HEK293 (cell line): ENCODE data around the gene CHD2.

Experiments used
- EGR2 ChIP-seq: fragments of 450-650 bp; formaldehyde crosslinking; IDR thresholded peaks from 2 replicates; pipeline ENCODE4 v1.5.1; 2016; ENCODE audit warnings: low read depth, missing biosample characterization, missing genetic modification characterization
- GLI2 ChIP-seq: fragments of 450-650 bp; formaldehyde crosslinking; IDR thresholded peaks from 2 replicates; pipeline ENCODE4; 2017; ENCODE audit warnings: missing biosample characterization, missing genetic modification characterization, low read depth, borderline replicate concordance
- GLIS1 ChIP-seq: fragments of 450-650 bp; formaldehyde crosslinking; IDR thresholded peaks from 2 replicates; pipeline ENCODE4 v1.5.1; 2016; ENCODE audit warnings: missing biosample characterization, missing genetic modification characterization
- IKZF3 ChIP-seq: fragments of 450-650 bp; IDR thresholded peaks from 2 replicates; pipeline ENCODE4 v1.5.0; 2018; ENCODE audit warnings: missing biosample characterization, mild to moderate bottlenecking, missing genetic modification characterization, moderate library complexity
- MZF1 ChIP-seq: fragments of 450-650 bp; formaldehyde crosslinking; IDR thresholded peaks from 2 replicates; pipeline ENCODE4 v1.5.1; 2017; ENCODE audit warnings: missing biosample characterization, missing genetic modification characterization, borderline replicate concordance
- TRIM28 ChIP-seq: IDR thresholded peaks from 2 replicates; pipeline ENCODE4 v1.6.1; 2011; ENCODE audit warnings: low read length, control low read depth, borderline replicate concordance
- ZEB2 ChIP-seq: fragments of 450-650 bp; formaldehyde crosslinking; IDR thresholded peaks from 2 replicates; pipeline ENCODE4 v1.5.1; 2016; ENCODE audit warnings: missing biosample characterization, missing genetic modification characterization
- ZFP37 ChIP-seq: fragments of 450-650 bp; formaldehyde crosslinking; IDR thresholded peaks from 2 replicates; pipeline ENCODE4 v1.5.1; 2016; ENCODE audit warnings: missing biosample characterization, missing genetic modification characterization
- ZFP69B ChIP-seq: fragments of 450-650 bp; formaldehyde crosslinking; IDR thresholded peaks from 2 replicates; pipeline ENCODE4 v1.5.1; 2016; ENCODE audit warnings: missing biosample characterization, missing genetic modification characterization
- ZNF121 ChIP-seq: fragments of 450-650 bp; formaldehyde crosslinking; IDR thresholded peaks from 2 replicates; pipeline ENCODE4 v1.5.1; 2016; ENCODE audit warnings: missing biosample characterization, missing genetic modification characterization
- ZNF132 ChIP-seq: fragments of 450-650 bp; formaldehyde crosslinking; IDR thresholded peaks from 2 replicates; pipeline ENCODE4 v1.5.1; 2017; ENCODE audit warnings: missing biosample characterization, missing genetic modification characterization, borderline replicate concordance
- ZNF140 ChIP-seq: fragments of 450-650 bp; formaldehyde crosslinking; IDR thresholded peaks from 2 replicates; pipeline ENCODE4 v1.5.1; 2016; ENCODE audit warnings: missing biosample characterization, missing genetic modification characterization
- ZNF2 ChIP-seq: fragments of 450-650 bp; formaldehyde crosslinking; IDR thresholded peaks from 2 replicates; pipeline ENCODE4 v1.5.1; 2016; ENCODE audit warnings: missing biosample characterization, missing genetic modification characterization
- ZNF423 ChIP-seq: fragments of 450-650 bp; formaldehyde crosslinking; IDR thresholded peaks from 2 replicates; pipeline ENCODE4 v1.5.1; 2016; ENCODE audit warnings: missing biosample characterization, missing genetic modification characterization
- ZNF600 ChIP-seq: fragments of 450-650 bp; formaldehyde crosslinking; IDR thresholded peaks from 2 replicates; pipeline ENCODE4 v1.5.1; 2016; ENCODE audit warnings: missing biosample characterization, missing genetic modification characterization
- ZNF623 ChIP-seq: fragments of 450-650 bp; formaldehyde crosslinking; IDR thresholded peaks from 2 replicates; pipeline ENCODE4 v1.5.1; 2016; ENCODE audit warnings: missing biosample characterization, missing genetic modification characterization
- ZNF624 ChIP-seq: fragments of 450-650 bp; formaldehyde crosslinking; IDR thresholded peaks from 2 replicates; pipeline ENCODE4 v1.5.1; 2017; ENCODE audit warnings: missing biosample characterization, missing genetic modification characterization
- ZNF654 ChIP-seq: fragments of 450-650 bp; formaldehyde crosslinking; IDR thresholded peaks from 2 replicates; pipeline ENCODE4 v1.5.1; 2016; ENCODE audit warnings: low read depth, missing biosample characterization, missing genetic modification characterization
- ZNF707 ChIP-seq: fragments of 450-650 bp; formaldehyde crosslinking; IDR thresholded peaks from 2 replicates; pipeline ENCODE4 v1.5.1; 2016; ENCODE audit warnings: missing biosample characterization, missing genetic modification characterization
- ZNF768 ChIP-seq: fragments of 450-650 bp; formaldehyde crosslinking; IDR thresholded peaks from 2 replicates; pipeline ENCODE4 v1.5.1; 2018; ENCODE audit warnings: missing biosample characterization, mild to moderate bottlenecking, missing genetic modification characterization
- ZSCAN30 ChIP-seq: fragments of 450-650 bp; IDR thresholded peaks from 2 replicates; pipeline ENCODE4 v1.5.1; 2018; ENCODE audit warnings: missing biosample characterization, mild to moderate bottlenecking, missing genetic modification characterization, moderate library complexity
- TF ChIP-seq, protein P1 (sequence below): fragments of 450-650 bp; formaldehyde crosslinking; conservative IDR thresholded peaks from 2 replicates; pipeline ENCODE4 v1.5.1; 2016; ENCODE audit warnings: low read depth, missing biosample characterization, missing genetic modification characterization
- TF ChIP-seq, protein P2 (sequence below): fragments of 450-650 bp; formaldehyde crosslinking; IDR thresholded peaks from 2 replicates; pipeline ENCODE4 v1.5.1; 2016; ENCODE audit warnings: missing biosample characterization, missing genetic modification characterization
- TF ChIP-seq, protein P3 (sequence below): fragments of 450-650 bp; formaldehyde crosslinking; IDR thresholded peaks from 2 replicates; pipeline ENCODE4 v1.5.1; 2016; ENCODE audit warnings: missing biosample characterization, missing genetic modification characterization, borderline replicate concordance
- TF ChIP-seq, protein P4 (sequence below): fragments of 450-650 bp; formaldehyde crosslinking; IDR thresholded peaks from 2 replicates; pipeline ENCODE4 v1.5.1; 2016; ENCODE audit warnings: missing biosample characterization, missing genetic modification characterization
- TF ChIP-seq, protein P5 (sequence below): fragments of 450-650 bp; formaldehyde crosslinking; IDR thresholded peaks from 2 replicates; pipeline ENCODE4 v1.5.1; 2016; ENCODE audit warnings: missing biosample characterization, missing genetic modification characterization
- TF ChIP-seq, protein P6 (sequence below): fragments of 450-650 bp; formaldehyde crosslinking; IDR thresholded peaks from 2 replicates; pipeline ENCODE4 v1.5.1; 2016; ENCODE audit warnings: missing biosample characterization, missing genetic modification characterization, low read depth
- TF ChIP-seq, protein P7 (sequence below): fragments of 450-650 bp; IDR thresholded peaks from 2 replicates; pipeline ENCODE4 v1.5.1; 2018; ENCODE audit warnings: missing biosample characterization, mild to moderate bottlenecking, missing genetic modification characterization

CHD2 gene

DNA sequence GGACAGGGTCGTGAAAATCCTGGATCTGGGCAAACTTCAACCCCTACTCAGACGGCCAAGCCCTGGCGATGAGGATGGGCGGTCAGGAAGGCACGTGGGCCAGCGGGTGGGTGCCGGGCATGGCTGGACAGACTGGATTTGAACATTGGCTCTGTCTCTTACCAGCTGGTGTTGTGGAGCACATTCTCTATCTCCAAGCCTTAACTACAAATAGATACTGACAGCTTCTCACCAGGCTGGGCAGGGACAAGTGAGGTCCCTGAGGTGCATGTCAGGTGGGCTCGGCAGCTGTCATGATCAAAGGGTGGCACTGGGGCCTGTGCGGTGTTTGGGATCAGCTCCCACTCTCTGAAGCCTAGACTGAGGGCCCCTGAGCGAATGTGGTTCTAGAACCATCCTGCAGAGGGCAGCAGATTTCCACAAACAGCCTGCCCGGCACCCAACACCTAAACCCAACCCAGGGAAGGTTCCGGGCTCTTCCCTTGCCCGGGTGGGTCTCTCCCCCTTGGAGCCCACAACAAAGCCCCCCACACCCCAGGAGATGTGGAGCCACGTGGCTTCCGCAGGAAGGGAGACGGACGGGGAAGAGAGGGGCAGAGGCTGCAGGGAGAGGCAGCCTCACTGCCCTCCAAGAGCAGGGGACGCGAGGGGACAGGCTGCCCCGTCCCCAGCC, 130.4 kb downstream of the CHD2 start (continued):
- TF ChIP-seq, protein P1, sequence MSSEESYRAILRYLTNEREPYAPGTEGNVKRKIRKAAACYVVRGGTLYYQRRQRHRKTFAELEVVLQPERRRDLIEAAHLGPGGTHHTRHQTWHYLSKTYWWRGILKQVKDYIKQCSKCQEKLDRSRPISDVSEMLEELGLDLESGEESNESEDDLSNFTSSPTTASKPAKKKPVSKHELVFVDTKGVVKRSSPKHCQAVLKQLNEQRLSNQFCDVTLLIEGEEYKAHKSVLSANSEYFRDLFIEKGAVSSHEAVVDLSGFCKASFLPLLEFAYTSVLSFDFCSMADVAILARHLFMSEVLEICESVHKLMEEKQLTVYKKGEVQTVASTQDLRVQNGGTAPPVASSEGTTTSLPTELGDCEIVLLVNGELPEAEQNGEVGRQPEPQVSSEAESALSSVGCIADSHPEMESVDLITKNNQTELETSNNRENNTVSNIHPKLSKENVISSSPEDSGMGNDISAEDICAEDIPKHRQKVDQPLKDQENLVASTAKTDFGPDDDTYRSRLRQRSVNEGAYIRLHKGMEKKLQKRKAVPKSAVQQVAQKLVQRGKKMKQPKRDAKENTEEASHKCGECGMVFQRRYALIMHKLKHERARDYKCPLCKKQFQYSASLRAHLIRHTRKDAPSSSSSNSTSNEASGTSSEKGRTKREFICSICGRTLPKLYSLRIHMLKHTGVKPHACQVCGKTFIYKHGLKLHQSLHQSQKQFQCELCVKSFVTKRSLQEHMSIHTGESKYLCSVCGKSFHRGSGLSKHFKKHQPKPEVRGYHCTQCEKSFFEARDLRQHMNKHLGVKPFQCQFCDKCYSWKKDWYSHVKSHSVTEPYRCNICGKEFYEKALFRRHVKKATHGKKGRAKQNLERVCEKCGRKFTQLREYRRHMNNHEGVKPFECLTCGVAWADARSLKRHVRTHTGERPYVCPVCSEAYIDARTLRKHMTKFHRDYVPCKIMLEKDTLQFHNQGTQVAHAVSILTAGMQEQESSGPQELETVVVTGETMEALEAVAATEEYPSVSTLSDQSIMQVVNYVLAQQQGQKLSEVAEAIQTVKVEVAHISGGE = no peak
- no peak for TF ChIP-seq ZNF132 (tag by site-specific recombination)
- TF ChIP-seq, protein P2, sequence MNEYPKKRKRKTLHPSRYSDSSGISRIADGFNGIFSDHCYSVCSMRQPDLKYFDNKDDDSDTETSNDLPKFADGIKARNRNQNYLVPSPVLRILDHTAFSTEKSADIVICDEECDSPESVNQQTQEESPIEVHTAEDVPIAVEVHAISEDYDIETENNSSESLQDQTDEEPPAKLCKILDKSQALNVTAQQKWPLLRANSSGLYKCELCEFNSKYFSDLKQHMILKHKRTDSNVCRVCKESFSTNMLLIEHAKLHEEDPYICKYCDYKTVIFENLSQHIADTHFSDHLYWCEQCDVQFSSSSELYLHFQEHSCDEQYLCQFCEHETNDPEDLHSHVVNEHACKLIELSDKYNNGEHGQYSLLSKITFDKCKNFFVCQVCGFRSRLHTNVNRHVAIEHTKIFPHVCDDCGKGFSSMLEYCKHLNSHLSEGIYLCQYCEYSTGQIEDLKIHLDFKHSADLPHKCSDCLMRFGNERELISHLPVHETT (tag by site-specific recombination) = no peak
- TF ChIP-seq EGR2 (tag by site-specific recombination) = no peak
- peak; percentile 68 for TF ChIP-seq GLIS1 (tag by site-specific recombination)
- no peak for TF ChIP-seq ZNF623 (tag by site-specific recombination)
- TF ChIP-seq, protein P3, sequence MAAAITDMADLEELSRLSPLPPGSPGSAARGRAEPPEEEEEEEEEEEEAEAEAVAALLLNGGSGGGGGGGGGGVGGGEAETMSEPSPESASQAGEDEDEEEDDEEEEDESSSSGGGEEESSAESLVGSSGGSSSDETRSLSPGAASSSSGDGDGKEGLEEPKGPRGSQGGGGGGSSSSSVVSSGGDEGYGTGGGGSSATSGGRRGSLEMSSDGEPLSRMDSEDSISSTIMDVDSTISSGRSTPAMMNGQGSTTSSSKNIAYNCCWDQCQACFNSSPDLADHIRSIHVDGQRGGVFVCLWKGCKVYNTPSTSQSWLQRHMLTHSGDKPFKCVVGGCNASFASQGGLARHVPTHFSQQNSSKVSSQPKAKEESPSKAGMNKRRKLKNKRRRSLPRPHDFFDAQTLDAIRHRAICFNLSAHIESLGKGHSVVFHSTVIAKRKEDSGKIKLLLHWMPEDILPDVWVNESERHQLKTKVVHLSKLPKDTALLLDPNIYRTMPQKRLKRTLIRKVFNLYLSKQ = no peak
- peak; percentile 70; the same call in 1 of the 2 replicates for TF ChIP-seq ZSCAN30 (tag by site-specific recombination)
- 0 out of 2 replicates have a peak, but pooled peaks have one; percentile 11 for TF ChIP-seq IKZF3 (tag by site-specific recombination)
- TF ChIP-seq ZNF624 (tag by site-specific recombination) = no peak
- 0 out of 2 replicates have a peak, but pooled peaks have one; percentile 48 for TF ChIP-seq ZNF2 (tag by site-specific recombination)
- TF ChIP-seq, protein P4, sequence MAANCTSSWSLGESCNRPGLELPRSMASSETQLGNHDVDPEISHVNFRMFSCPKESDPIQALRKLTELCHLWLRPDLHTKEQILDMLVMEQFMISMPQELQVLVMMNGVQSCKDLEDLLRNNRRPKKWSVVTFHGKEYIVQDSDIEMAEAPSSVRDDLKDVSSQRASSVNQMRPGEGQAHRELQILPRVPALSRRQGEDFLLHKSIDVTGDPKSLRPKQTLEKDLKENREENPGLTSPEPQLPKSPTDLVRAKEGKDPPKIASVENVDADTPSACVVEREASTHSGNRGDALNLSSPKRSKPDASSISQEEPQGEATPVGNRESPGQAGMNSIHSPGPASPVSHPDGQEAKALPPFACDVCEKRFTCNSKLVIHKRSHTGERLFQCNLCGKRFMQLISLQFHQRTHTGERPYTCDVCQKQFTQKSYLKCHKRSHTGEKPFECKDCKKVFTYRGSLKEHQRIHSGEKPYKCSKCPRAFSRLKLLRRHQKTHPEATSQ = no peak
- 0 out of 2 replicates have a peak, but pooled peaks have one; percentile 25 for TF ChIP-seq ZEB2 (tag by site-specific recombination)
- TF ChIP-seq, protein P5, sequence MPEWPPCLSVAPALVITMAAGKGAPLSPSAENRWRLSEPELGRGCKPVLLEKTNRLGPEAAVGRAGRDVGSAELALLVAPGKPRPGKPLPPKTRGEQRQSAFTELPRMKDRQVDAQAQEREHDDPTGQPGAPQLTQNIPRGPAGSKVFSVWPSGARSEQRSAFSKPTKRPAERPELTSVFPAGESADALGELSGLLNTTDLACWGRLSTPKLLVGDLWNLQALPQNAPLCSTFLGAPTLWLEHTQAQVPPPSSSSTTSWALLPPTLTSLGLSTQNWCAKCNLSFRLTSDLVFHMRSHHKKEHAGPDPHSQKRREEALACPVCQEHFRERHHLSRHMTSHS (tag by site-specific recombination) = no peak
- TF ChIP-seq ZFP69B (tag by site-specific recombination) = no peak
- no peak for TF ChIP-seq ZNF768 (tag by site-specific recombination)
- TF ChIP-seq TRIM28 = no peak
- peak; percentile 68 for TF ChIP-seq ZNF654
- TF ChIP-seq GLI2 (tag by site-specific recombination) = no peak
- TF ChIP-seq, protein P6, sequence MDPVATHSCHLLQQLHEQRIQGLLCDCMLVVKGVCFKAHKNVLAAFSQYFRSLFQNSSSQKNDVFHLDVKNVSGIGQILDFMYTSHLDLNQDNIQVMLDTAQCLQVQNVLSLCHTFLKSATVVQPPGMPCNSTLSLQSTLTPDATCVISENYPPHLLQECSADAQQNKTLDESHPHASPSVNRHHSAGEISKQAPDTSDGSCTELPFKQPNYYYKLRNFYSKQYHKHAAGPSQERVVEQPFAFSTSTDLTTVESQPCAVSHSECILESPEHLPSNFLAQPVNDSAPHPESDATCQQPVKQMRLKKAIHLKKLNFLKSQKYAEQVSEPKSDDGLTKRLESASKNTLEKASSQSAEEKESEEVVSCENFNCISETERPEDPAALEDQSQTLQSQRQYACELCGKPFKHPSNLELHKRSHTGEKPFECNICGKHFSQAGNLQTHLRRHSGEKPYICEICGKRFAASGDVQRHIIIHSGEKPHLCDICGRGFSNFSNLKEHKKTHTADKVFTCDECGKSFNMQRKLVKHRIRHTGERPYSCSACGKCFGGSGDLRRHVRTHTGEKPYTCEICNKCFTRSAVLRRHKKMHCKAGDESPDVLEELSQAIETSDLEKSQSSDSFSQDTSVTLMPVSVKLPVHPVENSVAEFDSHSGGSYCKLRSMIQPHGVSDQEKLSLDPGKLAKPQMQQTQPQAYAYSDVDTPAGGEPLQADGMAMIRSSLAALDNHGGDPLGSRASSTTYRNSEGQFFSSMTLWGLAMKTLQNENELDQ (tag by site-specific recombination) = no peak
- TF ChIP-seq ZNF423 (tag by site-specific recombination) = no peak
- TF ChIP-seq ZNF707 (tag by site-specific recombination) = no peak
- TF ChIP-seq, protein P7, sequence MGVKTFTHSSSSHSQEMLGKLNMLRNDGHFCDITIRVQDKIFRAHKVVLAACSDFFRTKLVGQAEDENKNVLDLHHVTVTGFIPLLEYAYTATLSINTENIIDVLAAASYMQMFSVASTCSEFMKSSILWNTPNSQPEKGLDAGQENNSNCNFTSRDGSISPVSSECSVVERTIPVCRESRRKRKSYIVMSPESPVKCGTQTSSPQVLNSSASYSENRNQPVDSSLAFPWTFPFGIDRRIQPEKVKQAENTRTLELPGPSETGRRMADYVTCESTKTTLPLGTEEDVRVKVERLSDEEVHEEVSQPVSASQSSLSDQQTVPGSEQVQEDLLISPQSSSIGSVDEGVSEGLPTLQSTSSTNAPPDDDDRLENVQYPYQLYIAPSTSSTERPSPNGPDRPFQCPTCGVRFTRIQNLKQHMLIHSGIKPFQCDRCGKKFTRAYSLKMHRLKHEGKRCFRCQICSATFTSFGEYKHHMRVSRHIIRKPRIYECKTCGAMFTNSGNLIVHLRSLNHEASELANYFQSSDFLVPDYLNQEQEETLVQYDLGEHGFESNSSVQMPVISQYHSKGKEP (tag by site-specific recombination) = no peak
- TF ChIP-seq ZNF121 = no peak
- peak; percentile 86 for TF ChIP-seq ZNF600
- TF ChIP-seq ZNF140 (tag by site-specific recombination) = no peak
- no peak for TF ChIP-seq ZFP37 (tag by site-specific recombination)
- TF ChIP-seq MZF1 = no peak
